Lung (tissue), 12 donors: Measurements from ENCODE around the gene COMMD2. TPM values are rescaled to one million over a fixed set of nuclear protein-coding genes. Genes with fewer than 3 reads are reported as not detected.

ENCODE experiments used
- ATAC-seq: fragments of 200-7000 bp; cut with Tn5 transposase; one replicate; pipeline ENCODE4 v1.9.1; 2020; ENCODE audit warnings: moderate number of reproducible peaks; ENCODE audit not compliant: insufficient read depth, low FRiP score
- DNase-seq, 3 donors: peaks; one replicate each; pipeline ENCODE4 v3.0.0-alpha.2; 2013 to 2017
- H3K27ac ChIP-seq, 2 donors: one replicate each; pipeline ENCODE4 v1.5.1; 2013; ENCODE audit warnings: mild to moderate bottlenecking in 2 of 2, moderate library complexity in 2 of 2, control low read depth in 1 of 2, inconsistent platforms in 1 of 2, low read depth in 1 of 2, low read length in 1 of 2
- H3K27me3 ChIP-seq, 3 donors: one replicate each; pipeline ENCODE4 v1.5.1; 2013; ENCODE audit warnings: low read length in 2 of 3; ENCODE audit not compliant: control insufficient read depth in 3 of 3, insufficient read depth in 3 of 3
- H3K36me3 ChIP-seq, 4 donors: one replicate each; pipeline ENCODE4 v1.5.1; 2013; ENCODE audit warnings: low read length in 4 of 4, mild to moderate bottlenecking in 1 of 4, moderate library complexity in 1 of 4; ENCODE audit not compliant: control insufficient read depth in 4 of 4, insufficient read depth in 4 of 4
- H3K4me1 ChIP-seq, 5 donors: one replicate each; pipeline ENCODE4 v1.5.1; 2013; ENCODE audit warnings: low read length in 5 of 5, mild to moderate bottlenecking in 2 of 5, moderate library complexity in 1 of 5; ENCODE audit not compliant: control insufficient read depth in 5 of 5, insufficient read depth in 5 of 5
- H3K4me3 ChIP-seq: one replicate; pipeline ENCODE4 v1.5.1; 2013; ENCODE audit warnings: mild to moderate bottlenecking, control low read depth, moderate library complexity
- H3K9ac ChIP-seq, 2 donors: one replicate each; pipeline ENCODE4 v1.5.1; 2013; ENCODE audit warnings: low read length in 2 of 2, control low read depth in 1 of 2; ENCODE audit not compliant: insufficient read depth in 1 of 2
- H3K9me3 ChIP-seq, 4 donors: one replicate each; pipeline ENCODE4 v1.5.1; 2013; ENCODE audit warnings: low read length in 3 of 4, mild to moderate bottlenecking in 1 of 4, moderate library complexity in 1 of 4; ENCODE audit not compliant: control insufficient read depth in 4 of 4, insufficient read depth in 3 of 4
- WGBS, 2 donors: extraction: QIAGEN DNeasy Blood & Tissue Kit; methylation state at CpG; one replicate each; pipeline ENCODE4 v1.1.7; 2013; 5-methylcytosine and 5-hydroxymethylcytosine counted together
- polyA plus RNA-seq, 2 donors: library from polyadenylated mRNA; stranded (reverse); fragments of 200-250 nt; gene quantifications; one replicate each; pipeline ENCODE4 v1.2.1, GENCODE V29; 2013
- total RNA-seq, 2 donors: library from RNA; depleted of rRNA in 1 of 2; stranded (reverse); fragments of >200 nt in 1 of 2; gene quantifications; one replicate each; pipeline ENCODE4 v1.2.1, GENCODE V29; 2014 to 2021
- TF ChIP-seq, protein P1 (sequence below): IDR thresholded peaks from 2 replicates; pipeline ENCODE4 v1.5.1; 2012; ENCODE audit warnings: mild to moderate bottlenecking; ENCODE audit errors: control extremely low read depth, extremely low read depth
- donor health status: control.
- donor health status: control.
- donor health status: Bipolar disorder and iron deficiency.
- donor health status: healthy.
- donor health status: DM: yes; HTN: yes; CAD: no.

Gene COMMD2
- total and polyA plus RNA-seq, 4 donors: 10.1 to 72.4 (median 29.6) TPM

- no peaks in the 10 kb centered on the region for H3K9me3 ChIP-seq
- H3K27me3 ChIP-seq: no peaks in the 10 kb centered on the region
- peaks cover 0 to 3% (median 0%) of the 10 kb centered on the region in 5 donors for H3K4me1 ChIP-seq
- no peaks in the 10 kb centered on the region for H3K36me3 ChIP-seq
- TF ChIP-seq, protein P1, sequence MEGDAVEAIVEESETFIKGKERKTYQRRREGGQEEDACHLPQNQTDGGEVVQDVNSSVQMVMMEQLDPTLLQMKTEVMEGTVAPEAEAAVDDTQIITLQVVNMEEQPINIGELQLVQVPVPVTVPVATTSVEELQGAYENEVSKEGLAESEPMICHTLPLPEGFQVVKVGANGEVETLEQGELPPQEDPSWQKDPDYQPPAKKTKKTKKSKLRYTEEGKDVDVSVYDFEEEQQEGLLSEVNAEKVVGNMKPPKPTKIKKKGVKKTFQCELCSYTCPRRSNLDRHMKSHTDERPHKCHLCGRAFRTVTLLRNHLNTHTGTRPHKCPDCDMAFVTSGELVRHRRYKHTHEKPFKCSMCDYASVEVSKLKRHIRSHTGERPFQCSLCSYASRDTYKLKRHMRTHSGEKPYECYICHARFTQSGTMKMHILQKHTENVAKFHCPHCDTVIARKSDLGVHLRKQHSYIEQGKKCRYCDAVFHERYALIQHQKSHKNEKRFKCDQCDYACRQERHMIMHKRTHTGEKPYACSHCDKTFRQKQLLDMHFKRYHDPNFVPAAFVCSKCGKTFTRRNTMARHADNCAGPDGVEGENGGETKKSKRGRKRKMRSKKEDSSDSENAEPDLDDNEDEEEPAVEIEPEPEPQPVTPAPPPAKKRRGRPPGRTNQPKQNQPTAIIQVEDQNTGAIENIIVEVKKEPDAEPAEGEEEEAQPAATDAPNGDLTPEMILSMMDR: peak; percentile 24
- H3K9ac ChIP-seq: no peak overlapping the region
- WGBS, 2 donors: 10 to 24% methylated on average over 2 of the region's 2 CpGs
- DNase-seq (peak; percentile 61 to 88 (median 85)), ATAC-seq (no peak)
- H3K27ac ChIP-seq: no peak overlapping the region
- H3K4me3 ChIP-seq: no peak overlapping the region
These were observed 34.8 kb downstream of the COMMD2 start for GRCh38 chr3:149717391-149718056.

GRCh38 chr3:149716984-149717383, 35.3 kb downstream of the COMMD2 start:
- Histone ChIP-seq H3K4me1 (peaks cover 0 to 3% (median 0%) of the 10 kb centered on the region in 5 donors), H3K36me3 (no peaks in the 10 kb centered on the region), H3K27me3 (no peaks in the 10 kb centered on the region), H3K27ac (no peak overlapping the region), H3K9me3 (no peaks in the 10 kb centered on the region), H3K4me3 (no peak overlapping the region), H3K9ac (no peak overlapping the region)
- no peak for DNase-seq
- 72 to 85% methylated on average over 6 of the region's 6 CpGs for WGBS, 2 donors
- no peak for ATAC-seq
- TF ChIP-seq, protein P1: no peak

GRCh38 chr3:149715247-149715646, 37.0 kb downstream of the COMMD2 start:
- no peak for ATAC-seq
- TF ChIP-seq, protein P1: no peak
- Histone ChIP-seq H3K9ac (no peak overlapping the region), H3K4me1 (peaks cover 0 to 3% (median 0%) of the 10 kb centered on the region in 5 donors), H3K27me3 (no peaks in the 10 kb centered on the region), H3K9me3 (no peaks in the 10 kb centered on the region), H3K27ac (no peak overlapping the region), H3K36me3 (no peaks in the 10 kb centered on the region), H3K4me3 (no peak overlapping the region)
- no peak for DNase-seq
- 94 to 97% methylated on average over 13 of the region's 13 CpGs for WGBS, 2 donors
